ENCODE data around the gene NXPE4.

GRCh38 chr11:114604179-114604813 lies 8.7 kb upstream of the NXPE4 start:
- TF ChIP-seq CTCF (IDR thresholded peaks at IDR 0.05), result no peak
- TF ChIP-seq POLR2A (IDR thresholded peaks at IDR 0.05), result no peak

Data from body of pancreas (tissue), 4 donors.